ENCODE data around the gene ZNF536.

- no peak for TF ChIP-seq CTCF (IDR thresholded peaks at IDR 0.05)
- TF ChIP-seq POLR2A (IDR thresholded peaks at IDR 0.05): no peak
- no peak for TF ChIP-seq EP300 (IDR thresholded peaks at IDR 0.05)
Measured at GRCh38 chr19:30480097-30480496, 107.9 kb downstream of the ZNF536 start.

All from sigmoid colon (tissue), 4 donors.